GM15510 (cell line): Measurements from ENCODE around the gene CDK15.

Source experiments
- POLR2A ChIP-seq: IDR thresholded peaks from 3 replicates; pipeline ENCODE4 v1.6.1; 2011; ENCODE audit warnings: borderline replicate concordance; ENCODE audit not compliant: insufficient read length; ENCODE audit errors: extremely low read depth

CDK15 gene

GRCh38 chr2:201860636-201861066, 54.3 kb downstream of the CDK15 start:
- no peak for TF ChIP-seq POLR2A

GRCh38 chr2:201862843-201863242, 56.5 kb downstream of the CDK15 start:
- TF ChIP-seq POLR2A, result no peak

GRCh38 chr2:201866643-201867473, 60.5 kb downstream of the CDK15 start:
- no peak for TF ChIP-seq POLR2A

GRCh38 chr2:201871471-201871870, 65.1 kb downstream of the CDK15 start:
- no peak for TF ChIP-seq POLR2A

GRCh38 chr2:201872591-201872990, 66.3 kb downstream of the CDK15 start:
- no peak for TF ChIP-seq POLR2A

GRCh38 chr2:201879996-201880395, 73.7 kb downstream of the CDK15 start:
- TF ChIP-seq POLR2A, result no peak

GRCh38 chr2:201880579-201880978, 74.2 kb downstream of the CDK15 start:
- no peak for TF ChIP-seq POLR2A

GRCh38 chr2:201880993-201881611, 74.8 kb downstream of the CDK15 start:
- no peak for TF ChIP-seq POLR2A

- no peak for TF ChIP-seq POLR2A
Observed at GRCh38 chr2:201881741-201882140, 75.4 kb downstream of the CDK15 start.

- TF ChIP-seq POLR2A, result no peak
Observed at GRCh38 chr2:201882353-201883090, 76.2 kb downstream of the CDK15 start.

- no peak for TF ChIP-seq POLR2A
Observed at GRCh38 chr2:201883606-201884369, 77.5 kb downstream of the CDK15 start.

- no peak for TF ChIP-seq POLR2A
Observed at GRCh38 chr2:201886504-201886903, 80.2 kb downstream of the CDK15 start.

GRCh38 chr2:201887773-201888425, 81.6 kb downstream of the CDK15 start:
- TF ChIP-seq POLR2A, result no peak

- no peak for TF ChIP-seq POLR2A
Observed at GRCh38 chr2:201888426-201888800, 82.1 kb downstream of the CDK15 start.
